Measurements from ENCODE around the gene ILKAP.

The ILKAP gene

DNA sequence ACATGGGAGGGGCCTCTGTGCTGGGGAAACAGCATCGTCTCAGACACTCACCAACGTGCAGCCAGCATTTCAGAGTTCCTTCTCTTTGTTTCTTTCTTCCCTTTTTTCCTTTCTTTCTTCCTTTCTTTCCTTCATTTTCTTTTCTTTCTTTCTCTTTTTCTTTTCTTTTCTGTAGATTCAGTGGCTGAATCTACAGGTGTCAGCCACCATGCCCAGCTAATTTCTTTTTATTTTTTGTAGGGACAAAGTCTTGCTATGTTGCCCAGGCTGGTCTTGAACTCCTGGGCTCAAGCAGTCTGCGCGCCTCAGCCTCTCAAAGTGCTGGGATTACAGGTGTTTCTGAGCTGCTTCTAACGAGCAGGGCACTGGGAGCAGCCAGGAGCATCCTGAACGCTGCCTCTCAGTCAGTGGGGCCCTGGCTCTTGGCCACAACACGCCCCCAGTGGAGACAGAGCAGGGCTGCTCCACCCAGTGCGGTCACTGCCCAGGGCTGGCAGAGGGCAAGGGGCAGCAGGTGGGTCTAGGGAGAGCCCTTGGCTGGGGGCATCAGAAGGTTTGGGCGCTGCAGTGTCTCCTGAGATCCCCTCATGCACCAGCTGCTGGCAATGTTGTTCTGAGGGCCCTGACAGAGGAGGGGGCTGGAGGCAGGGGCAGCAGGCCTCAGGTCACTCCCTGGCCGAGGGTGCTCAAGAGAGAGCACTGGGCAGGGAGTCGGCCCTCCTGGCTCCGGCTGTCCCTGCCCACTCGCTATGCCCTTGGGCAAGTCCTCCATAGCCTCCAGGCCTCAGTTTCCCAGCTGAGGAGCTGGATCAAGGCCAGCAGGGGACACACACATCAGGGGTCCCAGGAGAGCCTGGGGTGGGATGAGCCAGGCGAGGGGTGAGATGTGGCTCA is 69.7 kb downstream of the ILKAP start:
- DNase-seq = no peak

DNA sequence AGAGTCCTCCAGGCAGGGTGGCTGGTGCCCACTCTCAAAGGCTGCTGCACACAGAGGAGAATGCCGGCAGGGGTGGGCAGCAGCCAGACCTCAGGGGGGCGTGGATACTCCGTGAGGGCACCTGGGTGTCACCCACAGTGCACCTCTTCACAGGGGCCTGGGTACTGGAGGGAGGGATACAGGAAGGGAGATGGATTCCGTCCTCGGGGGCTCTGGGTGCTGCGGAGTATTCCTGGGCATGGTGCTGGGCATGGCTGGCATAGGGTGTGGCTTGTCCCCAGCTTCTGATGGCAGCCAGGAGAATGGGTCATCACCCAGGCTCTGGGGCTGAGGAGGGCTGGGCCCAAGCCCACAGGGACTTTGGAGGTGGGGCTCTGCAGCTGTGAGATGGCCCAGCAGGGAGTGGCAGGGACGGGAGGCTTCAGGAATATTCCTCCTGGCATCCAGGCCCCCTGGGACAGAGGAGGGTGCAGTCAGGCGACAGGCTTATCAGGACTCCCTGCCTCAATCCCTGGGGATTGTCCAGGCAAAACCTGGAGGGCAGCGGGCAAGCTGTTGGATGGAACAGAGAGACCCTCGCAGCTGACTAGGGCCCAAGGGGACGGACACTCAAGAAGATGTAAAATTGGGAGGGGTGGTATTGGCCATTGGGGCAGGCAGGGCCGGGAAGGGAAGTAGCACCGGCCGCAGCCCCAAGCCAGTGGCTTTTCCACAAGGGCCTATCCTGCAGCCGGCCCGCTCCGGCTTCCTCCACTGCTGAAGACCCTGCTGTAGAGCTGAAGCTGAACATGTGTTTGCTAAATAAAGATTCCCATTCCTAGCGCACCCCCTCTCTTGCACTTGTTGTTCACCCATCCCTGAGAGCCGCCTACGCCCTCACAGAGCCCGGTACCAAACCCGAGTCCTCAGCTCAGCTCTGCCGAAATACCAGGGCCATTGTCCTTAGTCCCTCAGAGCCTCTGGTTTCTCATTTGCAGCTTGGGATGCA is 70.7 kb downstream of the ILKAP start:
- no peak for DNase-seq

DNA sequence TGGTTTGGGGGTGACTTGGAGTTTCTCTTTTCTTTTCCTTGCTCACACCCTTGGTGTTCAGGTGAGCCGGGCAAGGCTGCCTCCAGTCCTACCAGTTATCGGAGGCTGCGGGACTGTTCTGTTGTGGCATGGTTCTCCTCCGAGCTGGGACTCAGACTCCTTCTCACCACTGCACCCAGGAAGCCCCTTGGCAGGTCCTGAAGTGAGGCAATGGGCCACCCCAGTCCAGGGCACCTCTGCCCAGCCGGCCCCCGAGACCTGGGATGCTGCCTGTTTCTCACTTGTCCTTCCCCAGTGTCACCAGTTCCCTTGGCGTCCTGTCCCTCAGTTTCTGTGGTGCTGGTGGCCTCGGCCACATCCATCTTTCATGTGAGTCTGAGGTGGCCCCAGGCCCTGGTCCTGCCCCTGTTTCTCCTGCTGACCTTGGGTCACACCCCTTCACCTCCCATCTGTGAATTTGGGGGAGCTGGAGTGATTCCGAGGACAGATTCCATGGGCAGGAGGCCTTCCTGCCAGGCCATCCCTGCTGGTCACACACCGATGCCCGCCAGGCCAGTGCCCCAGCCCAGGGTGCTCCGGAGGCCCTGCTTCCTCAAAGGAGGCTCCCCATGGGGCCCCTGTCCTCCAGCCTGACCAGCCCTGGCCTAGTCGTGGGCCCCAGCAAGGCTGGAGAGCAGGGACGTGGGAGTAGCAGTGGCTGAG is 71.6 kb downstream of the ILKAP start:
- no peak for DNase-seq

DNA sequence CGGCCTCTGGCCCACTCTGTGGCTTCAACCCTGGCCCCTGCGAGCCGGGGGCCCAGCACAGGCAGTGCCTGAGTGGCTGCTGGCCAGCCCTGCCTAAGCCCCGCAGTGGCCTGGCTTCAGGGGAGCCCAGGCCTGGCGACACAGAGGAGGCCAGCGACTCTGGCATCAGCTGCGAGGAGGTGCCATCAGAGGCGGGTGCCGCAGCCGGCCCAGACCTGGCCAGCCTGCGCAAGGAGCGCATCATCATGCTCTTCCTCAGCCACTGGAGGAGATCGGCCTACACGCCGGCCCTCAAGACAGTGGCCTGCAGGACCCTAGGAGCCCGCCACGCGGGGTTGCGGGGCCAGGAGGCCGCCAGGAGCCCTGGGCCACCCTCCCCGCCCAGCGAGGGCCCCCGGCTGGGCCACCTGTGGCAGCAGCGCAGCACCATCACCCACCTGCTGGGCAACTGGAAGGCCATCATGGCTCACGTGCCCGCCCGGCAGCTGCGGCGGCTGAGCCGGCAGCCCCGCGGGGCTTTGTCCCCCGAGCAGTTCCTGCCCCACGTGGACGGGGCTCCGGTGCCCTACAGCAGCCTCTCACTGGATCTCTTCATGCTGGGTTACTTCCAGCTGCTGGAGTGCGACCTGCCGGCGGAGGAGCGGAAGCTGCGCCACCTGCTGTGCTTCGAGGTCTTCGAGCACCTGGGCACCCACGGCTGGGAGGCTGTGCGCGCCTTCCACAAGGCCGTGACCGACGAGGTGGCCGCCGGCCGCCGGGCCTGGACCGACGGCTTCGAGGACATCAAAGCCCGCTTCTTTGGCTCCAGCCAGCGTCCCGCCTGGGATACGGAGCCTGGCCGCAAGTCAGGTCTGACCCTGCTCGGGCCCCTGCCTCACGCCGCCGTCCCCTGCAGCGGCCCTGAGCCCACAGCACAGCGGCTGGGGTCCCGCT is 72.5 kb downstream of the ILKAP start:
- DNase-seq = no peak

DNA sequence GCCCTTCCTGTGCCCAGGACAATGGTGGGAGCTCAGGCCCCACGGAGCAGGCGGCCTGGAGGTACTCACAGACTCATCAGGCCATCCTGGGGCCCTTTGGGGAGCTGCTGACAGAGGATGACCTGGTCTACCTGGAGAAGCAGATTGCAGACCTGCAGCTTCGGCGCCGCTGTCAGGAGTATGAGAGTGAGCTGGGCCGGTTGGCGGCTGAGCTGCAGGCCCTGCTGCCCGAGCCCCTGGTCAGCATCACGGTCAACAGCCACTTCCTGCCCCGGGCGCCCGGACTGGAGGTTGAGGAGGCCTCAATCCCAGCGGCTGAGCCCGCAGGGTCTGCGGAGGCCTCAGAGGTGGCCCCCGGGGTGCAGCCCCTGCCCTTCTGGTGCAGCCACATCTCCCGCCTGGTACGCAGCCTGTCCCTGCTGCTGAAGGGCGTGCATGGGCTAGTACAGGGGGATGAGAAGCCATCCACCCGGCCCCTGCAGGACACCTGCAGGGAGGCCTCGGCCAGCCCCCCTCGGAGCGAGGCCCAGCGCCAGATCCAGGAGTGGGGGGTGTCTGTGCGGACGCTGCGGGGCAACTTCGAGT is 73.3 kb downstream of the ILKAP start:
- DNase-seq = no peak

DNA sequence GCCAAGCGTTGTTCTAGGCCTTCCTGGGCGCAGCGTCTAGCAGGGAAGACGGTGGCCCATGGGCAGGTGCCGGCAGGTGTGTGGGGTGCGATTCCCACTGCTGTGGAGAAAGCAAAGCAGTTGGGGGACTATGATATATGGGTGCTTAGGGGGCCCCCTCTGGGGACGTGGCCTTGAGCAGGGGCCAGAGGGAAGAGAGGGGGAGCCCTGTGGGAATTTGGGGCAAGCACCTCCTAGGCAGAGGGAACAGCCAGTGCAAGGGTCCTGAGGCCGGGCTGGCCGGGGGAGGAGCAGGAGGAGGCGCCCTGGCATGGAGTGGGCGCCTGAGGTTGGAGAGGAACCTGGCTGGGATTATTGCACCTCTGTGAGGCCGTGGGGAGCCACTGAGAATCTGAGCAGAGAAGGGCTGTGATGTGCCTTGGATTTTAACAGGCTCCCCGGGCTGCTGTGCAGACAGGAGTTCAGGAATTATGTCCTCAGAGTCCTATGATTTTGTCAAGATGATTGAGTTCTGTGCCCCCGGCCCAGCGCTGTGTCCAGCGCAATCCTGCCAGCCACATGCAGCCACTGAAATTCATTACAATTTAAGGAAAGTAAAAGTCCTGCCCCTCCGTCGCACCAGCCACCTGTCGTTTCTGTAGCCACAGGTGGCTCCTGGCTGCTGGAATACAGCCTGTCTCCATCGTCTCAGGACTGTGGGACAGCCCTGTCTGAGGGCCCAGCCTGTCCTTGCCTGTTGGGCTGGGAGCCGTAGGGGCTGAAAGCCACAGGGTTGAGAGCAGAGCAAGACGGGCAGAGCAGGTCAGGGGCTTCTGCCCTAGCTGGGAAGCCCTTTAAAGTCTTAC is 74.1 kb downstream of the ILKAP start:
- DNase-seq = no peak

DNA sequence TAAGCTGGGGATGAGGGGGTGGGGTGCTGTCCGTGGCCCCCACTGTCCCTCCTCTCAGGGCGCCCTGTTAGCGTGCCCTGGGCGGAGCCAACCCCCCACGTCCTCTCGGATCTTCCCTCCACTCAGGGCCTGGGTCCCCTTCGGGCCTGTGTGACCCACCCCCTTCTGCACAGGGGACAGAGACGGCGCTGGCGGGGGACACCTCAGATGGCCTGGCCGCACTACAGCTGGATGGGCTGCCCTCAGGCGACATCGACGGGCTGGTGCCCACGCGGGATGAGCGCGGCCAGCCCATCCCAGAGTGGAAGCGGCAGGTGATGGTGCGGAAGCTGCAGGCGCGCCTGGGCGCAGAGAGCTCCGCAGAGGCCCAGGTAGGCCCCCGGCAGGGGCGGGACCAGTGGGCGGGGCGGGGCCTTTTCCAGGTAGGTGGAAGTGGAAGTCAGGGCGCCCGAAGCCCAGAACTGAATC is 74.9 kb downstream of the ILKAP start:
- DNase-seq = no peak

DNA sequence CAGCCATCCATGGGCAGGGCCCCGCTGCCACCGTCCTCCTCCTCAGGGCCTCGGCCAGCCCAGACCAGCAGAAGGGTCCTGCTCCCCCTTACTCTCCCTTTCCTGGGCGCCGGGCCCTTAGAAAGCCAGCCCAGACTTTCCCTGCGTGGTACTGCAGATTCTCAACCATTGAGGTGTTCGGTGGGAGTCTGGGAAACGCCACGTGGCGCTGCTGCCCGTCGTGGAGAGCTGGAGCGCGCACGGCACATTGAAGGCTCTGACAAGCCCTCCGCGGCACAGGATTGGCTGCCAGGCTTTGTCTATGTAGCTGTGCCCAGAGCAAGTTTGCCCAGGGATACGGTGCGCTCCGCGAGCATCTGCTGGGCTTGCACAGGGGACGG is 75.4 kb downstream of the ILKAP start:
- DNase-seq = no peak

DNA sequence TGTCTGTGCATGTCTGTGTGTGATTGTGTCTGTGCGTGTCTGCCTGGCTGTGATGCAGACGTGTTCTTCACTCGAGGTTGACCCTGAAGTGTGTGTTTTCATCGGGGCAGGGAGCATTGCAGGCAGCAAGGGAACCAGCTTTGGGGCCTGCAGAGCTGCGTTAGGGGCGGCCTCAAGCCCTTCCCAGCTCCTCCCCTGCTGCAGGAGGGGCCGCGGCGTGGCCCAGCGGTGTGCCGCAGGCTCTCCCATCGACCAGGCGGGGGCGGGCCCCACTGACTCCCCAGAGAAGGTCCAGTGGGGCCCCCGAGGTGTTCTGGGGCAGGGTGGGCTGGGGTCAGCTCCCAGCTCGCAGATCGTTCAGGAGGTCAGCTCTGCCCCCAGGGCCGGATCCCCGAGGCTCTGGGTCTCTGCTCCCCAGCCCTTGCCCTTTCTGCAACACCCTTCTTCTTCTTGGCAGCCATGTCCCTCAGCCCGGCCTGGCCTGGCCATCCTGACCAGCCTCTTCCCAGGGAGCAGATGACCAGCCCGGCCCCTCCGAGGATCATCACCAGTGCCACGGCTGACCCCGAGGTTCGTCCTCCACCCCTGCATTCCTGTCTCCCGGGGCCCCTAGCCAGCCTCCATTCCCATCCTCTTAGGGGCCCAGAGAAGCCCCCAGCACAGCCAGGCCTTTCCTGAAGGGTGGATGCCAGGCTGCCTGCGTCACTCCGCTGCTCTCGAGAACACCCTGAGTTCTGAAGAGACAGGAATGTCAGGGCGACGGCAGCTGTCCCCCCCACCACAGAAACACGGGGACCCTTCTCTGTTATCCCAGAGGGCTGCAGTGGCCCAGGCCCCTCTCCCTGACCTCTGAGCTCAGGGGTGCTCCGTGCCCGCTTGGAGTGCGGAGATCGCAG is 76.1 kb downstream of the ILKAP start:
- no peak for DNase-seq

DNA sequence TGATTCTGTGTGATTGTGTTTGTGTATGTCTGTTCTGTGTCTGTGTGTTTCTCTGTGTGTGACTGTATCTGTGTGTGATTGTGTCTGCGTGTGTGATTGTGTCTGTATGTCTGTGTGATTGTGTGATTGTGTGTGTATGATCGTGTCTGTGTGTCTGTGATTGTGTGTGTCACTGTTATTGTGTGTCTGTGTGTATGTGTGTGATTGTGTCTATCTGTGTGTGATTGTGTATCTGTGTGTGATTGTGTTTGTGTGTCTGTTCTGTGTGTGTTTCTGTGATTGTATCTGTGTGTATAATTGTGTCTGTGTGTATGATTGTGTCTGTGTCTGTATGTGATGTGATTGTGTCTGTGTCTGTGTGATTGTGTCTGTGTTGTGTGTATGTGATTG is 76.7 kb downstream of the ILKAP start:
- DNase-seq = no peak

DNA sequence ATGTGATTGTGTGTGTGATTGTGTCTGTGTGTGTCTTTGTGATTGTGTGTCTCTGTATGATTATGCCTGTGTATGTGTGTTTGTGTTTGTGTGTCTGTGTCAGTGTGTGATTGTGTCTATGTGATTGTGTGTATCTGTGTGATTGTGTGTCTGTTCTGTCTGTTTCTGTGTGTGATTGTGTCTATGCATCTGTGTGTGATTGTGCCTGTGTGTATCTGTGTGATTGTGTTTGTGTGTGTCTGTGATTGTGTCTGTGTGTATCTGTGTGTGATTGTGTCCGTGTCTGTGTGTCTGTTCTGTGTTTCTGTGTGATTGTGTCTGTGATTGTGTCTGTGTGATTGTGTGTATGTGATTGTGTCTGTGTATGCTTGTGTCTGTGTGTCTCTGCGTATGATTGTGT is 77.2 kb downstream of the ILKAP start:
- no peak for DNase-seq

DNA sequence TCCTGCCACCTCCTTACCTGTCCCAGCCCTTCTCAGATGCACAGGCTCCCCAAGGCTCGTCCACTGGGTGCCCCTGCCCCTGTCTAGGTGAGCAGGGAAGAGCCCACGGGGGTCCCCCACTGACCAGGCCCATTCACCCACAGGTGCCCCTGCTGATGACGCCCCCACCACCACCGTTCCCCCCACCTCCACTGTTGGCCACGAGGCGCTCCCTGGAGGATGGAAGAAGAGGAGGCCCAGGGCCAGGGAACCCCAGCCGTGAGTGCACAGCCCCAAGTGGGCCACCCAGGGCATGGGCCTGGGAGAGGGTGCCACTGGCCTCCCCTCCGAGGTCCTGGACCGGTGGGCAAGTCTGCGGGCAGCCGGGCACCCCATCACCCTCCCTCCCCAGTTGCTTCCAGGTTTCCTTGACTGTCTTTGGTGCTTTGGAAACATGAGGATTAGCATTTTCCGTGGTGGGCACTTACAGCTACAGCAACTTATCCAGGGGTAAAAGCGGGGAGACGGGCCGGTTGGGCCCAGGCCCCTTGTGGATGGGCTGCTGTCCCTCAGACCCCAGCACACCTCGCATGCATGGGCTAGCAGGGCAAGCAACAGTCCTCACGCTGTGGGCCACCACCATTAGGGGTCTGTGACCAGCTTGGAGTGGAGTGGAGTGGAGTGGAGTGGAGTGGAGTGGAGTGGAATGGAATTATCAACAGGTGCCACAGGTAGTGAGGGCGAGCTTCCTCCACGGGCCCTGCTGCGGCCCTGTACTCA is 78.2 kb downstream of the ILKAP start:
- DNase-seq = no peak

DNA sequence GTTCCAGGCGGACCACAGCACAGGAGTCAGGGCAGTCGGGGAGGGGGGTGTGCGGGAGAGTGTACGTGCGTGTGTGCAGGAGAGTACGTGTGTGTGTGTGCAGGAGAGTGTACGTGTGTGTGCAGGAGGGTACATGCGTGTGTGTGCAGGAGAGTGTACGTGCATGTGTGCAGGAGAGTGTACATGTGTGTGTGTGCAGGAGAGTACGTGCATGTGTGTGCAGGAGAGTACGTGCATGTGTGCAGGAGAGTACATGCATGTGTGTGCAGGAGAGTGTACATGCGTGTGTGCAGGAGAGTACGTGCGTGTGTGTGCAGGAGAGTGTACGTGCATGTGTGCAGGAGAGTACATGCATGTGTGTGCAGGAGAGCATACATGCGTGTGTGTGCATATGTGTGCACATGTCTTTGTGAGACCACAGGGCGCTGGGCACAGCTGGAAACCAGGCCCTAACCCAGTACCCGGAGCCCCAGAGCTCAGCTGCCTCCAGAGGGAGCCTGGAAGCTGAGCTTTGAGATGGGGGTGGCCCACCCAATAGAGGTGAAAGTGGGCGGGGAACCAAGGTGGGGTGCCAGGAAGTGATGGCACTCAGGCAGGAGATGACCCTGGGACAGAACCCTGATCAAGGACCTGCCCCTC is 78.9 kb downstream of the ILKAP start:
- DNase-seq = no peak

DNA sequence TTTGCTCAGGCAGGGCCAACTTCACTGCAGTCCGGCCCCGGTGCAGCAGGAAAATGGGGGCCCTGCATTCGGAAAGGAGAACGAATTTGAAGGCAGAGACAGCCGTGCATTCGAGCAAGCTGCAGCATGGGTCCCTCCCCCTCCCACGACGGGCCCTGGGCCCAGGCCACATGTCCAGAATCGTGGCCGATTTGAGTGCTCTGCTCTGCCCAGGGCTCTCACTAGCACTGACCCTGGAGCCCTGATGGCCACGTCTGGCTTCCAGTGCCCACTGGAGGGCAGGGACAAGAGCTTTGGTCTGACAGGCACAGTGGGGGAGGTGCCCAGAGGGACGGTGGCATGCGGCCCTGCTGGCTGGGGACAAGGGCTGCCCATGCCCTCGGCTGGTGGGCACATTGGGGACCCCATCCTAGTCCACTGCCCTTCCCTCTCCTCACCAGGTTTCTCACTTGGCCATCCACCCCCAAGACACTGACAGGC is 79.5 kb downstream of the ILKAP start:
- no peak for DNase-seq

DNA sequence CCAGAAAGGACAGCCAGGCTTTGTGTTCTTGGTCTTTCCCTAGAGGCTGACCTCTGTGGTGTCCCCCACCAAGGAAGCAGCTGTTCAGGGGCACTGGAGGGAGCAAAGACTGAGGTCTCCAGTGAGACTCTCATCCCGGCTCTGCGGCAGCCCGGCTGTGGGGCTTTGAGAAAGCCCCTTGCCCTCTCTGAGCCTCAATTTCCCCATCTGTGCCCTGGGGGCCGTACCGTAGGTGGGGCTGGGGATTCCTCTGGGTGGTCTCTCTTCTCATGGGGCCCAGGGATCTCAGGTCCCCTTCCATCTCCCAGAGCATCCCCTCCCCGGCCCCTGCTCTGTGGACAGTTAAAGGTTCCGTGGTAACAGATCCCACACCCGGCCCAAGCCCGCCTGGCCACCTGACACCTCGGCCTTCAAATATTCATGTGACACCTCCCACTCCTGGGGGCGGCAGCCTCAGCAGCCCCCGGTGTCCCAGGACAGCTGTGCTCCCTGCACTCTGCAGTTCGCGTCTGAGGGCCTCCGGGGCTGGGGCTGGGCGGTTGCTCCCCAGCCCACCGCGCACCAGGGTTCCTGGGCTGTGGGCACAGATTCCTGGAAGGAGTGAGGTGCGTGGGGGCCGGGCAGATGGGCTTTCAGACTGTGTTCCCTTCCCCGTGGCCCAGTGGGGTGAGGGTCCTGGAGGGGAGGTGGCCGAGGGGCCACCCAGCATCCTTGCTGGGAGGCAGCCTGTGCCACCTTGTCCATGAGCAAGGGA is 80.1 kb downstream of the ILKAP start:
- DNase-seq = no peak

DNA sequence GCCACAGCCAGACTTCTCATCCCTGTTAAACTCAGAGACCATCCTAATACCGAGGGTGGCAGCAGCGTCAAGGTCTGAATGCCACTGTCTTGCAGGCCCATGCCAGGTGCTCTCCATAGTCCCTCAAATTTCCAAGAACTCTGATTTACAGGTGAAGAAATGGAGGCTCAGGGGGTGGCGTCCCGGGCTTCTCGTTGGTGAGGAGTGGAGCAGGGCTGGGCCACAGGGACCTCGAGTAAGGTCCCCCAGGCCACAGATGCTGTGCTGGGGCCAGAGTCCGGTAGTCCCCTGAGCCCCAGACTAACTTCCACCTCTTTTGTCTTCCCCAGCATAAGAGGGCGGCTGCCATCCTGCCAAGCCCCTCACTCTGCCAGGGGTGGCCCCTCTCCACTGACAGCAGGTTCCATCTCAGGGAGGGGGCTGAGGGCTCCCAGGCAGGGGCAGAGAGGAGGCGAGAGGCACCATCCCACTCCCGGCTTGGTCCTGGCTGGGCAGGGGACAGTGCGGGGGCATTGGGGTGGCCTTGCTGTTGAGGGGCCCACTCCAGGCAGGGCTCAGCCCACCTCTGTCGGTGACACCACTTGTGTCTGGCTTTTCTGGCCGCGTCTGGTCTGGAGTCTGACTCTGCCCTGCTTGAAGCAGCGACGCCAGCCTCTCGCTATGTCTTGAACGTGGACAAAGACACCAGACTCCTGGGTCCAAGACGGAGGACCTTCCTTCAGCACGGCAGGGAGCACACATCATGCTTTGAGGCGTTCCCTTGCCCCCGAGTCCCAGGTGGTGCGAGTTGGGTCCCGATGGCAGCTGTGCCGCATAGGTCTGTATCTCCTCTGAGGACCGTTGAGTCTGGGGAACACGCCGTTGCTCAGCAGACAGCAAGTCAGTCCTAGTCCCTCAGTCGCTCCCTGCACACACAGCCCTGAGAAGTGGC is 80.9 kb downstream of the ILKAP start:
- no peak for DNase-seq

Measured in CD4-positive, alpha-beta T cell treated with Interleukin-4 for 4 hours (primary cell).